Posterior cingulate gyrus (tissue), 11 donors: ENCODE measurements around the gene ANKRD13A.
A peak's percentile ranks its signal among the peaks of the same experiment; 100 is the strongest.
"Not testable (repeated sequence)": the region's sequence is repeated elsewhere in the genome, so short reads cannot be mapped to it uniquely, and the experiment has no call there.

Experiments
- DNase-seq, 10 donors: peaks; one replicate each; pipeline versions ENCODE4 v3.0.0 to v3.0.0-alpha.2; 2020 to 2021; ENCODE audit warnings: mixed read lengths in 3 of 10
- intact Hi-C: fragments of 100-400 bp; cut with DNase I; formaldehyde crosslinking; loops from one replicate; pipeline ENCODE4 v1.15.1; 2023

The ANKRD13A gene

GRCh38 chr12:110039085-110039807, 40.0 kb downstream of the ANKRD13A start:
- intact Hi-C loops = loop anchor here (5.0 kb wide), 1 partner anchor 37 kb away; no protein-coding TSS in a partner anchor
- peak in 1 of 10 donors; percentile 8 for DNase-seq

GRCh38 chr12:110042264-110042663, 43.0 kb downstream of the ANKRD13A start:
- no peak for DNase-seq
- intact Hi-C loops = no loop called here

GRCh38 chr12:110046451-110047187, 47.4 kb downstream of the ANKRD13A start:
- DNase-seq = peak in 1 of 10 donors; percentile 5
- intact Hi-C loops = no loop called here

- DNase-seq = peak in 1 of 10 donors; percentile 14
- intact Hi-C loops = no loop called here
Observed at GRCh38 chr12:110047297-110047940, 48.2 kb downstream of the ANKRD13A start.

- DNase-seq = peak; percentile 87 to 99 (median 94)
- intact Hi-C loops = no loop called here
Observed at GRCh38 chr12:110048242-110049027, 49.2 kb downstream of the ANKRD13A start, which contains the start of gene C12orf76. C12orf76 (minus strand) TSS chr12:110048522; CDS start chr12:110048495, 27 bp downstream.

GRCh38 chr12:110049034-110049433, 49.8 kb downstream of the ANKRD13A start:
- DNase-seq = peak in 1 of 10 donors; percentile 49
- intact Hi-C loops = not testable (repeated sequence)

- DNase-seq = peak in 1 of 10 donors; percentile 1
- intact Hi-C loops = not testable (repeated sequence)
Observed at GRCh38 chr12:110049666-110050065, 50.4 kb downstream of the ANKRD13A start.

- peak in 1 of 10 donors; percentile 9 for DNase-seq
- intact Hi-C loops = no loop called here
Observed at GRCh38 chr12:110050927-110051326, 51.7 kb downstream of the ANKRD13A start.

GRCh38 chr12:110055375-110056352, 56.4 kb downstream of the ANKRD13A start:
- DNase-seq = peak in 1 of 10 donors; percentile 20
- intact Hi-C loops = not testable (repeated sequence)

- not testable (repeated sequence) for DNase-seq
Observed at GRCh38 chr12:110056643-110057042, 57.4 kb downstream of the ANKRD13A start.

GRCh38 chr12:110058875-110059615, 59.8 kb downstream of the ANKRD13A start:
- intact Hi-C loops = no loop called here
- DNase-seq = peak in 4 of 10 donors; percentile 27 to 86 (median 76)

More at GRCh38 chr12:110056643-110057042, 57.4 kb downstream of the ANKRD13A start:
- intact Hi-C loops = not testable (repeated sequence)

- no peak for DNase-seq
- intact Hi-C loops = no loop called here
Observed at GRCh38 chr12:110059651-110060000, 60.4 kb downstream of the ANKRD13A start.

GRCh38 chr12:110062241-110062640, 63.0 kb downstream of the ANKRD13A start:
- no peak for DNase-seq
- intact Hi-C loops = no loop called here

GRCh38 chr12:110065540-110065939, 66.3 kb downstream of the ANKRD13A start:
- no peak for DNase-seq
- intact Hi-C loops = no loop called here

- DNase-seq = peak in 1 of 10 donors; percentile 28
- intact Hi-C loops = no loop called here
Observed at GRCh38 chr12:110067531-110067930, 68.3 kb downstream of the ANKRD13A start.

- DNase-seq, intact Hi-C loops: not testable (repeated sequence)
Observed at GRCh38 chr12:110068115-110068514, 68.9 kb downstream of the ANKRD13A start.

GRCh38 chr12:110068654-110069053, 69.4 kb downstream of the ANKRD13A start:
- DNase-seq = no peak
- intact Hi-C loops = no loop called here

GRCh38 chr12:110071504-110071903, 72.3 kb downstream of the ANKRD13A start:
- no peak for DNase-seq
- intact Hi-C loops = no loop called here
